Neural cell (in vitro differentiated cells): ENCODE results near the gene TRPM3. TPM values are rescaled to one million over a fixed set of nuclear protein-coding genes. Genes with fewer than 3 reads are reported as not detected.

Source experiments
- H2AFZ ChIP-seq: fragments of 200-600, 300-800 bp; sonication (generic), shearing (Covaris generic); 2 replicates; pipeline ENCODE4 v1.6.0; 2014; ENCODE audit warnings: low read depth, mild to moderate bottlenecking, antibody characterized with exemption, low read length, moderate library complexity
- H3F3A ChIP-seq: fragments of 200-600 bp; shearing (Covaris generic); 2 replicates; pipeline ENCODE4 v1.6.1; 2016; ENCODE audit warnings: mild to moderate bottlenecking, moderate library complexity, mixed read lengths, antibody characterized with exemption, low read length; ENCODE audit not compliant: insufficient read depth, poor library complexity, severe bottlenecking
- H3K27ac ChIP-seq: fragments of 200-600, 300-800 bp; sonication (generic), shearing (Covaris generic); 2 replicates; pipeline ENCODE4 v1.5.1; 2014; ENCODE audit warnings: mild to moderate bottlenecking, low read length, moderate library complexity
- H3K27me3 ChIP-seq: fragments of 300-800, 200-600 bp; sonication (generic), shearing (Covaris generic); 2 replicates; pipeline ENCODE4 v1.6.0; 2014; ENCODE audit warnings: mild to moderate bottlenecking, low read depth, low read length, moderate library complexity; ENCODE audit not compliant: insufficient read depth
- H3K36me3 ChIP-seq: fragments of 300-800, 200-600 bp; sonication (generic), shearing (Covaris generic); 2 replicates; pipeline ENCODE4 v1.5.1; 2014; ENCODE audit warnings: mild to moderate bottlenecking, antibody characterized with exemption, low read length, moderate library complexity; ENCODE audit not compliant: insufficient read depth
- H3K4me2 ChIP-seq: fragments of 300-800, 200-600 bp; sonication (generic), shearing (Covaris generic); 2 replicates; pipeline ENCODE4 v1.6.0; 2014; ENCODE audit warnings: mild to moderate bottlenecking, low read length
- H3K4me3 ChIP-seq: fragments of 300-800, 200-600 bp; sonication (generic), shearing (Covaris generic); 2 replicates; pipeline ENCODE4 v1.5.1; 2014; ENCODE audit warnings: mild to moderate bottlenecking, low read length, moderate library complexity
- H3K79me2 ChIP-seq: fragments of 200-600 bp; shearing (Covaris generic); replicated peaks from 2 replicates; pipeline ENCODE4 v1.6.0; 2014; ENCODE audit warnings: mild to moderate bottlenecking, low read length, moderate library complexity; ENCODE audit not compliant: insufficient read depth
- H3K9ac ChIP-seq: fragments of 300-800, 200-600 bp; sonication (generic), shearing (Covaris generic); 2 replicates; pipeline ENCODE4 v1.6.1; 2016; ENCODE audit warnings: mild to moderate bottlenecking, low read length, mixed read lengths
- H3K9me2 ChIP-seq: fragments of 200-600 bp; shearing (Covaris generic); 2 replicates; pipeline ENCODE4 v1.6.1; 2016; ENCODE audit warnings: mild to moderate bottlenecking, low read length, mixed read lengths; ENCODE audit not compliant: insufficient read depth
- H3K9me3 ChIP-seq: fragments of 200-600, 300-800 bp; sonication (generic), shearing (Covaris generic); 2 replicates; pipeline ENCODE4 v1.6.1; 2016; ENCODE audit warnings: mild to moderate bottlenecking, mixed run types, low read length, moderate library complexity, mixed read lengths
- H4K20me1 ChIP-seq: fragments of 200-600 bp; shearing (Covaris generic); 2 replicates; pipeline ENCODE4 v1.6.1; 2016; ENCODE audit warnings: mild to moderate bottlenecking, mixed run types; ENCODE audit not compliant: insufficient read depth
- CTCF ChIP-seq: fragments of 450-650 bp; IDR thresholded peaks from 2 replicates; pipeline ENCODE4 v1.5.1; 2014; ENCODE audit warnings: antibody characterized with exemption, mild to moderate bottlenecking, moderate library complexity; ENCODE audit not compliant: poor library complexity, severe bottlenecking
- EP300 ChIP-seq: fragments of 450-650 bp; conservative IDR thresholded peaks from 2 replicates; pipeline ENCODE4 v1.6.1; 2014; ENCODE audit warnings: antibody characterized with exemption, mild to moderate bottlenecking, moderate library complexity; ENCODE audit not compliant: poor library complexity, severe bottlenecking
- EZH2 ChIP-seq: fragments of 200-600, 300-800 bp; shearing (Covaris generic), sonication (generic); IDR thresholded peaks from 2 replicates; pipeline ENCODE4 v1.6.1; 2014; ENCODE audit warnings: antibody characterized with exemption, low read length, borderline replicate concordance, mild to moderate bottlenecking; ENCODE audit not compliant: insufficient read depth, poor library complexity, severe bottlenecking
- MXI1 ChIP-seq: fragments of 450-650 bp; conservative IDR thresholded peaks from 2 replicates; pipeline ENCODE4 v1.6.1; 2014; ENCODE audit warnings: antibody characterized with exemption, mild to moderate bottlenecking; ENCODE audit not compliant: poor library complexity, severe bottlenecking
- POLR2AphosphoS5 ChIP-seq: IDR thresholded peaks from 2 replicates; pipeline ENCODE4 v1.6.1; 2012
- RAD21 ChIP-seq: fragments of 450-650 bp; conservative IDR thresholded peaks from 2 replicates; pipeline ENCODE4 v1.6.1; 2014; ENCODE audit warnings: antibody characterized with exemption, mild to moderate bottlenecking, moderate library complexity
- REST ChIP-seq: IDR thresholded peaks from 2 replicates; pipeline ENCODE4 v1.6.1; 2012; ENCODE audit warnings: borderline replicate concordance
- SMC3 ChIP-seq: fragments of 450-650 bp; conservative IDR thresholded peaks from 2 replicates; pipeline ENCODE4 v1.6.1; 2014; ENCODE audit warnings: antibody characterized with exemption, mild to moderate bottlenecking, moderate library complexity; ENCODE audit not compliant: poor library complexity
- TAF1 ChIP-seq: IDR thresholded peaks from 2 replicates; pipeline ENCODE4 v1.6.1; 2012; ENCODE audit warnings: low read depth
- polyA plus RNA-seq: library from polyadenylated mRNA; depleted of rRNA; stranded (reverse); fragments of >200 nt; gene quantifications from 2 replicates; pipeline ENCODE4 v1.2.3, GENCODE V29; 2014

TRPM3 gene
- polyA plus RNA-seq, 1 donor from 2014 or later, result 1.3 TPM

GRCh38 chr9:70553707-70554673, 567.4 kb downstream of the TRPM3 start:
- no peaks in the 10 kb centered on the region for H3F3A ChIP-seq
- no peaks in the 10 kb centered on the region for H3K79me2 ChIP-seq
- H3K36me3 ChIP-seq, result no peaks in the 10 kb centered on the region
- no peak overlapping the region for H2AFZ ChIP-seq
- no peaks in the 10 kb centered on the region for H3K9me3 ChIP-seq
- no peaks in the 10 kb centered on the region for H3K9me2 ChIP-seq
- TF ChIP-seq RAD21 (no peak), SMC3 (no peak), TAF1 (no peak), REST (no peak), MXI1 (no peak), CTCF (no peak), EZH2 (no peak), EP300 (no peak)
- H3K9ac ChIP-seq, result no peak overlapping the region
- H4K20me1 ChIP-seq, result no peaks in the 10 kb centered on the region
- no peak overlapping the region for H3K27ac ChIP-seq
- no peaks in the 10 kb centered on the region for H3K27me3 ChIP-seq
- no peak overlapping the region for H3K4me3 ChIP-seq
- H3K4me2 ChIP-seq, result no peak overlapping the region

- no peak overlapping the region for H3K4me2 ChIP-seq
- TF ChIP-seq RAD21 (no peak), CTCF (no peak), EZH2 (no peak), MXI1 (no peak), SMC3 (no peak), POLR2AphosphoS5 (no peak), REST (no peak)
- no peak overlapping the region for H3K9ac ChIP-seq
- no peaks in the 10 kb centered on the region for H3K9me2 ChIP-seq
- H3K27ac ChIP-seq, result no peak overlapping the region
- H3F3A ChIP-seq, result no peaks in the 10 kb centered on the region
- no peaks in the 10 kb centered on the region for H3K79me2 ChIP-seq
- H3K36me3 ChIP-seq, result no peaks in the 10 kb centered on the region
- no peaks in the 10 kb centered on the region for H3K27me3 ChIP-seq
- no peaks in the 10 kb centered on the region for H3K9me3 ChIP-seq
- H3K4me3 ChIP-seq, result no peak overlapping the region
- no peak overlapping the region for H2AFZ ChIP-seq
- no peaks in the 10 kb centered on the region for H4K20me1 ChIP-seq
Observed at GRCh38 chr9:70552561-70552960, 568.9 kb downstream of the TRPM3 start.
